Thoracic aorta (tissue), 2 donors: ENCODE data around the gene RASSF4. TPM values are rescaled to one million over a fixed set of nuclear protein-coding genes. Genes with fewer than 3 reads are reported as not detected.

ENCODE experiments used
- ATAC-seq: fragments of 150-250 bp; one replicate; pipeline ENCODE4 v1.8.0; 2017; ENCODE audit warnings: low read depth; ENCODE audit not compliant: insufficient number of reproducible peaks, low FRiP score
- DNase-seq: peaks from one replicate; pipeline ENCODE4 v3.0.0-alpha.2; 2020; ENCODE audit warnings: low spot score
- H3K27ac ChIP-seq, 2 donors: fragments of 200-600 bp; sonication (generic); 1 replicate in 1 of 2; 2 replicates in 1 of 2; pipeline ENCODE4 v1.5.1; 2016; ENCODE audit warnings: mild to moderate bottlenecking in 2 of 2, moderate library complexity in 2 of 2
- H3K27me3 ChIP-seq: fragments of 200-600 bp; sonication (generic); replicated peaks from 2 replicates; pipeline ENCODE4 v1.6.0; 2016; ENCODE audit warnings: mild to moderate bottlenecking; ENCODE audit not compliant: insufficient read depth
- H3K36me3 ChIP-seq: fragments of 200-600 bp; sonication (generic); one replicate; pipeline ENCODE4 v1.5.1; 2016
- H3K4me1 ChIP-seq, 2 donors: fragments of 200-600 bp; sonication (generic); 1 replicate in 1 of 2; 2 replicates in 1 of 2; pipeline versions ENCODE4 v1.5.1 to v1.6.0; 2016; ENCODE audit warnings: low read depth in 2 of 2, mild to moderate bottlenecking in 1 of 2; ENCODE audit not compliant: control insufficient read depth in 1 of 2
- H3K4me3 ChIP-seq: fragments of 200-600 bp; sonication (generic); 2 replicates; pipeline ENCODE4 v1.5.1; 2016; ENCODE audit warnings: mild to moderate bottlenecking
- H3K9me3 ChIP-seq: fragments of 200-600 bp; sonication (generic); 2 replicates; pipeline ENCODE4 v1.5.1; 2016
- total RNA-seq, 2 donors: library from RNA; depleted of rRNA; stranded (reverse); fragments of >200 nt; gene quantifications; one replicate each; pipeline versions ENCODE4 v1.1.0 to v1.2.3, GENCODE V29; 2016
- TF ChIP-seq, protein P1 (sequence below): fragments of 200-600 bp; sonication (generic); IDR thresholded peaks from one replicate; pipeline ENCODE4 v1.5.1; 2019; ENCODE audit warnings: antibody characterized with exemption

RASSF4 gene
- total RNA-seq, 2 donors from 2014 or later = 48.5 to 68.5 TPM

GRCh38 chr10:44924261-44925040, 35.2 kb upstream of the RASSF4 start:
- Histone ChIP-seq H3K36me3 (no peaks in the 10 kb centered on the region), H3K27ac (no peak overlapping the region), H3K27me3 (no peaks in the 10 kb centered on the region), H3K4me3 (no peak overlapping the region), H3K4me1 (no peaks in the 10 kb centered on the region), H3K9me3 (no peaks in the 10 kb centered on the region)
- ATAC-seq (no peak), DNase-seq (no peak)
- TF ChIP-seq, protein P1, sequence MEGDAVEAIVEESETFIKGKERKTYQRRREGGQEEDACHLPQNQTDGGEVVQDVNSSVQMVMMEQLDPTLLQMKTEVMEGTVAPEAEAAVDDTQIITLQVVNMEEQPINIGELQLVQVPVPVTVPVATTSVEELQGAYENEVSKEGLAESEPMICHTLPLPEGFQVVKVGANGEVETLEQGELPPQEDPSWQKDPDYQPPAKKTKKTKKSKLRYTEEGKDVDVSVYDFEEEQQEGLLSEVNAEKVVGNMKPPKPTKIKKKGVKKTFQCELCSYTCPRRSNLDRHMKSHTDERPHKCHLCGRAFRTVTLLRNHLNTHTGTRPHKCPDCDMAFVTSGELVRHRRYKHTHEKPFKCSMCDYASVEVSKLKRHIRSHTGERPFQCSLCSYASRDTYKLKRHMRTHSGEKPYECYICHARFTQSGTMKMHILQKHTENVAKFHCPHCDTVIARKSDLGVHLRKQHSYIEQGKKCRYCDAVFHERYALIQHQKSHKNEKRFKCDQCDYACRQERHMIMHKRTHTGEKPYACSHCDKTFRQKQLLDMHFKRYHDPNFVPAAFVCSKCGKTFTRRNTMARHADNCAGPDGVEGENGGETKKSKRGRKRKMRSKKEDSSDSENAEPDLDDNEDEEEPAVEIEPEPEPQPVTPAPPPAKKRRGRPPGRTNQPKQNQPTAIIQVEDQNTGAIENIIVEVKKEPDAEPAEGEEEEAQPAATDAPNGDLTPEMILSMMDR = no peak

DNA sequence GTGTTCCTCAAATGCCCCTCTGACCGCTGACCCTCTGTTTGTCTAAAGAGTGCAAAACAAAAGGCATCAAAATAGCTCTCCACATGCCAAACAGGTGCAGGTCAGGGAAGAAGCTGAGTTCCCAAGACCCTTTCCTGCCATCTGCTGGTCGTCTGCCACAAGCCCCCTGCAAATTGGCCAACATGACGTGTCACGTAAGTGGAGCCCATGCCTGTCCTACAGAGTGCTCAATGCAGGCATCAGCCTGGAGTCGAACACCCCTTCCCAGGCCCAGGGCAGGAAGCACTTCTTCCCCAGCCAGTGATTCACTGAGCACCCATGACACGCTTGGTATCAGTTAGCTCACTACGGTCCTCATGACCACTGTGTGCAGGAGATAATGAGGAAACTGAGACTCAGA, 34.4 kb upstream of the RASSF4 start:
- H3K27ac ChIP-seq = no peak overlapping the region
- TF ChIP-seq, protein P1 = no peak
- DNase-seq = no peak
- H3K4me1 ChIP-seq = no peaks in the 10 kb centered on the region
- no peak for ATAC-seq
- no peaks in the 10 kb centered on the region for H3K27me3 ChIP-seq
- H3K36me3 ChIP-seq = no peaks in the 10 kb centered on the region
- H3K4me3 ChIP-seq = no peak overlapping the region
- H3K9me3 ChIP-seq = no peaks in the 10 kb centered on the region

DNA sequence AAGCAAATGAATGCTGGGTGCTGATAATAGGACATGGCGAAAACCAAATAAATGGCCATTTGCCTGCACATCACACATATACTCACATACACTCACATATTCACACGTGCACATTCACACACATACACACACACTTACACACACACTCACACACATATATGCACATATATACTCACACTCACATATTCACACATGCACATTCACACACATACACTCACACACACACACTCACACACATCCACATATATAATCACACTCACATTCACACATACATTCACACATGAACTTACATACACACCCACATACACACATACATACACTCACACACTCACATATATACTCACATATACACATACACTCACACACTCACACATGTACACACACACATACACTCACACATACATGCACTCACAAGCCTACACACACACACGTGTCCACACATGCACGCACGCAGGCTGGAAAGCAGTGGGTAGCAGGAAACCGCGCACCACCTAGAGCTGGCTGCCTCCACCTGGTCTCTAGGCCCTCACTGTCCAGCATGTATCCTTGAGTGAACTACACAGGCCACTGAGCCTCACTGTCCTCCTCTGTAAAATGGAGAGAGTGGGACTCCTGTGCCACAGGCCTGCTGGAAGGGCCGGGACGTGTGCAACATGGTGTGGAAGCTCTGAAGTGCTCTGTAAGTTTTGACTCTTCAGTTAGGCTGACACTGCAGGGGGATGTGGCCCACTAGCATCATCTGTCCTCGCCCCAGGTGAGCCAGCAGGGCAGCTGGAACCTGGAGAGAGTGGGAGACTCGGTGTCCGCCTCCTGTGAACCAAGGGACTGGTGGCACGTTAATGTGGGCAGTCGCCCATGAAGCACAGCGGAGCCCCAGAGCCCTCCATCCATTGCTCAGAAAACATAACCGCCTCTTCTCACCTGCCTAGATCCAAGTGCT, 33.5 kb upstream of the RASSF4 start:
- TF ChIP-seq, protein P1 = no peak
- no peak overlapping the region for H3K4me3 ChIP-seq
- no peak for DNase-seq
- no peaks in the 10 kb centered on the region for H3K4me1 ChIP-seq
- no peaks in the 10 kb centered on the region for H3K27me3 ChIP-seq
- no peaks in the 10 kb centered on the region for H3K9me3 ChIP-seq
- ATAC-seq = no peak
- no peak overlapping the region for H3K27ac ChIP-seq
- no peaks in the 10 kb centered on the region for H3K36me3 ChIP-seq

- Histone ChIP-seq H3K27me3 (no peaks in the 10 kb centered on the region), H3K27ac (no peak overlapping the region), H3K4me1 (no peaks in the 10 kb centered on the region), H3K4me3 (no peak overlapping the region), H3K9me3 (no peaks in the 10 kb centered on the region), H3K36me3 (no peaks in the 10 kb centered on the region)
- ATAC-seq (no peak), DNase-seq (no peak)
- TF ChIP-seq, protein P1 = no peak
Observed at GRCh38 chr10:44926751-44927351, 32.8 kb upstream of the RASSF4 start.

GRCh38 chr10:44927352-44927751, 32.2 kb upstream of the RASSF4 start:
- Histone ChIP-seq H3K27me3 (no peaks in the 10 kb centered on the region), H3K27ac (no peak overlapping the region), H3K36me3 (no peaks in the 10 kb centered on the region), H3K4me3 (no peak overlapping the region), H3K4me1 (peaks cover 0 to under 1% of the 10 kb centered on the region in 2 donors), H3K9me3 (no peaks in the 10 kb centered on the region)
- ATAC-seq (no peak), DNase-seq (no peak)
- TF ChIP-seq, protein P1 = no peak
